Fibroblast of skin of abdomen (primary cell): ENCODE data around the gene GPR78.
A peak's percentile ranks its signal among the peaks of the same experiment; 100 is the strongest.
"Not testable (repeated sequence)": the region's sequence is repeated elsewhere in the genome, so short reads cannot be mapped to it uniquely, and the experiment has no call there.

ENCODE experiments used
- DNase-seq: peaks from one replicate; pipeline ENCODE4 v3.0.0-alpha.2; 2013

Gene GPR78

DNA sequence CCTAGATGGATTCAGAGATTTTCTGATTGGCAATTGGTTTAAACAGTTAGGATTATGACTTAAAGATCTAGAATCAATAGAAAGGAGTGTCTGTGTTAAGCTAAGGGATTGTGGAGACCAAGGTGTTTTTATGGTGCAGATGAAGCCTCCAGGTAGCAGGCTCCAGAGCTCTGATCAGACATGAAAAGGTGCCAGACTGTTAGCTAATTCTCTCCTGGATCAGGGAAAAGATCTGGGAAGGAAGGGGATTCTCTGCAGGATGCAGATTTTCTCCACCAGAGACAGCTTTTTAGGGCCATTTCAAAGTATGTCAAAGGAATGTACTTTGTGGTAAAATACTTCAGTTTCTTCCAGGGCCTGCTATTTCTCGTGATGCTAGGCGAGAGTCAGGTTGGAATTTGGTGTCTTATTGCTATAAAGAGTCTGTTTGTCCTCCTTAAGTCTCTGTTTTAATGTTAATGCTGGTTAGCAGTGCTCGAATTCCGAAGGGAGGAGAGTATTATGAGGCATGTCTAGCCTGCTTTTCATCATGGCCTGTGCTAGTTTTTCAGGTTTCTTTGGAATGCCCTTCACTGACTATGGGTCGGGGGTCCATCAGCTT lies 12.0 kb upstream of the GPR78 start:
- peak; percentile 36 for DNase-seq

DNA sequence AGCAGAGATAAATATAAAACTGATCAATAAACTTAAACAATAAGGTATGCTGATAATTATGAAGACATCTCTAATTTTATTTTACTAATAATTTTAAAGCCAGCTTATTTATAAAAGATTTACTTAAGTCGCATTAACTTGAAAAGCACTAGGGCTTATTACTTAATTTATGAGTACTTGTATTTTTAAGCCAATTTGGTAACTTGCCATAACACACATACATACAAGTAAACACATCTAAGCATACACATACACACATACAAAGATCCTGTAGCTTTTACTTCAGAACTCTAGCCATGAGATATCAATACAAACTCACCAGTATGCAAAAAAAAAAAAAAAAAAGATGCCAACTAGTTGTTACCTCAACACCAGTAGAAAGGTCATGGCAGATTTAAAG lies 10.0 kb upstream of the GPR78 start:
- DNase-seq, result no peak

DNA sequence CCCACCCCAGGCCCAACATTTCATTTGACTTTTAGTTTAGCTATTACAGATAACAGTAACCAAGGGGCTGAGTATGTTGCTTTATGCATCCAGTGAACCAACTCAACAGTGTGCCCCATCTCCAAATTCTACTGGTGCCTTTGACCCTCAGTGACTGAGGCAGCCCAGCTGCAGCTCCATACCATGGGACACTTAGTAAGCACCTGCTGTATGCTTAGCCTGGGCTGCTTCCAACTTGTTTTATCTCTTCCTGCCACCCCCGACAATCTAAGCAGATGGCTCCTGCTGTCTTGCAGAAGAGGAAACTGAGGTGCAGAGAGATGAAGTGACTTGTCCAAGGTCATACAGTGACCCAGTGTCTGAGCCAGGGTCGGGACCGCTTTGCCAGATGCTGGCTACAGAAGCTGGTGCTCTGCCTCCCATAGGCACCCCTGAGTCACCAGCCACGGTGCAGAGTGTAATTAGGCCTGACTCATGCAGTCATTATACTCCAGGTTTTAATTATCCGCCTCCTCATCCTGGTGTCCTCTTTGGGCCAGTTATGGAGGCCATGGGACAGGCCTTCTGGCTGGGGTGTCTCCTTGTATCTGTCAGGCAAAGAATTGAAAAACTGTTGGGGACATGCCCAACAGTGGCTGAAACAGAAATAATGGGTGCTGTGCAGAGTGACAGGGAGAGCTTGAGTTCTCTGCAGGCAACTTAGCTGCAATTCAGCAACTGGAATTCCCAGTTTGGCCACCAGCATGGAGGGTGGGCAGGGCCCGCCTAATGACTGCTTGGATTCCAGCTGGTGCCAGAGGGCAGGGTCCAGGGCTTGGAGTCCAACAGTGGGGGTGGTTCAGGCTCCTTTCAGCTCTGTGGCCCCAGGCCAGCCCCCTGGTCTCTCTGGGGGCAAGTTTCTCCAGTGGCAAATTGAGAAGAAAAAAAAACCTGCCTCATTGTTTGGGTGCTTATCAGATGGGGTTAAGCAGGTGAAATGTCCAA lies 8.2 kb upstream of the GPR78 start:
- DNase-seq, result no peak

DNA sequence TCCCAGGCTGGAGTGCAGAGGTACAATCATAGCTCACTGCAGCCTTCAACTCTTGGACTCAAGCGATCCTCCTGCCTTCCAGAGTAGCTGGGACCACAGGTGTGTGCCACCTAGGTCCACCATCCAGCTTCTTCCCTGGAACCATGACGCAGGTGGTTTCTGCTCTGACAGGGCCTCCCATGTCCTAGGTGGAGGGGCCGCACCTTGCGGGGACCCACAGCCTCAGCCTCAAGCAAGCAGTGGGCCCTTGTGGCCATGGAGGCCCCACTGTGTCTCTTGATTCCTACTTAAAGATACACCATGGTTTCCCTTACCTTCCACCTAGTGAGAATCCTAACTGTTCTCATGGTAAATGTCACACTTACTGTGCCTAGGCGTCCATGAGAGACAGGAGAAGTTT lies 6.9 kb upstream of the GPR78 start:
- no peak for DNase-seq

DNA sequence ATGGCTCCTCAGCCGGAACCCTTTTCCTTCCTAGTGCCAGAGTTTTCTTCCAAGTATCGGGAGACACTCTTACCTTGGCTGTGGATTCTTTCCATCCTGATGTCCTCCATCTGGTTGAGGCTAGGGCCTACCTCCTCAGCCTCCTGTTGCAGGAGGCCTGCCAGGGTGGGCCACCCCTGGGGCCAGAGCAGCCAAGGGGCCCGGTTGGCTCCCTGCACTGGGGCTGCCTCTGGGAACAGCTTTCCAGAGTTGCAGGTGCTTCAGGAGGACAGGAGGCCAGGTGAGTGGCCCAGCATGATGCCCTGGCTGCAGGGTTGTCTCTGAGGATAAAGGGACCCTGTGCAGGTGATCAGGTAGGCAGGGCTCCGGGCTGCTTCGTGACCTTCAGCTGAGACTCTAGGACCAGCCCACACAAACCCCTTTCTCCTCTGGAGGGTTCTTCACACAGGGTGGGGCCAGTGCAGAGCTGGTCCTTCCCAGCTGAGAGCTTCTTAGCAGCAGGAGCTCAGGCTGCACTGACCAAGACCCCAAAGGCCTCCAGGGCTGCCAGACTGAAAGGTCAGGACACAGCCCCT lies 5.3 kb upstream of the GPR78 start:
- DNase-seq, result no peak

DNA sequence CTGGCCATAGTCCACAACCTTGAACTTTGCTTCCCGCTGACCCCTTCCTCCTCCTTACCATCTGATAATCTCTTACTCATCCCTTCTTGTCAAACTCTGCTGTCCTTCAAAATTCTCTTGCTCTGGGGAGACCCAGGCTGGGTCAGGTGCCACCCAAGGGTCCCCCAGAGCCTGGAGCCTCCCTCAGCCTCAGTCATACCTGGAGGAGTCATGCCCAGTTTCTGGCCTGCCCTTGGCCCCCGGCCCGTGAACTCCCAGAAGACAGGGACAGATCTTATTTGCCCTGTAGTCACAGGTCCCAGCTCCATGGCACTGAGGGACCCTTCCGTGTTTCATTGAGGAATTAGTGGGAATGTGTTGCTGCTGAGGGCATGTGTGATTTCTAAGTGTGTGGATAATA lies 4.7 kb upstream of the GPR78 start:
- no peak for DNase-seq

DNA sequence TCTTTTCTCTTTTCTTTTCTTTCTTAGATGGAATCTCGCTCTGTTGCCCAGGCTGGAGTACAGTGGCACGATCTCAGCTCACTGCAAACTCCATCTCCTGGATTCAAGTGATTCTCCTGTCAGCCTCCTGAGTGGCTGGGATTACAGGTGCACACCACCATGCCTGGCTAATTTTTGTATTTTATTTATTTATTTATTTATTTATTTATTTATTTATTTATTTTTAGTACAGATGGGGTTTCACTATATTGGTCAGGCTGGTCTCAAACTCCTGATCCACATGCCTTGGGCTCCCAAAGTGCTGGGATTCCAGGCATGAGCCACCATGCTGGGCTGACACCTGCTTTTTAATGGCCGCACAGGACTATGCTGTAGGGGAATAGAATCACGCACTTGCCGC lies 3.6 kb upstream of the GPR78 start:
- DNase-seq, result not testable (repeated sequence)

DNA sequence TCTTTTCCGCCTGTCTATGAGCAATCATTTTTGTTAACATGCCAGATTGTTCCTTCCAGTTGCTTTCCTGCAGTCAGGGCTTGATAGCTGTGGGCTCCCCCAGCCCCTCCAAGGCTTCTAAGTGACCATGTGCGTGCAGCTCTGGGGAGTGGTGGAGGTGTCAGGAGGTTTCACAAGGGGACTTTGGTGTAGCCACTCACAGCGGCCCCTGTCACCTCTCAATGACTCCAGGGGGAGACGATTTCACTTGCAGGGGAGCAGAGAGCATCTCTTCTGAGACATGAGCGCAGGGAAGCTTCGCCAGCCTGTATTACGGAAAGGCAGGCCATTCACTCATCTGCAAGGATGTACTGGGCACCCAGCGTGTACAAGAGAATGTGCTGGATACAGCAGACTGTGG lies 3.1 kb upstream of the GPR78 start:
- DNase-seq, result no peak

DNA sequence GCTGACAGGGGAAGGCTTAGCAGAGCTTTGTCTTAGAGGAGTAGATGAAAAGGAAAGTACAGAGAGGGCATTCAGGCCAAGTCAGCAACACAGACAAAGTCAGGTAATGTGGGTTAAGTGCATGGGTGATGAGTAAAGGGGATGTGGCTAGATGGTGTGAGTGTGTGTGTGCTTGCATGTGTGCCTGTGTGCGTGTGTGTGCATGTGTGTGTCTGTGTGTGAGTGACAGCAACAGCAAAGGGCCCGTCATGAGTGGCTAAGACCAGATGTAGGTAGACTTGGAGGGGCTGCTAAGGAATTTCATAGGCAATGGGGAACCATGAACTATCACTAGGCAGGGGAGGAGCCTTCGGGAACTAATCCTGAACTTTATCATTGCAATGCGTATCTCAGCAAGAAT lies 2.2 kb upstream of the GPR78 start:
- DNase-seq, result no peak

DNA sequence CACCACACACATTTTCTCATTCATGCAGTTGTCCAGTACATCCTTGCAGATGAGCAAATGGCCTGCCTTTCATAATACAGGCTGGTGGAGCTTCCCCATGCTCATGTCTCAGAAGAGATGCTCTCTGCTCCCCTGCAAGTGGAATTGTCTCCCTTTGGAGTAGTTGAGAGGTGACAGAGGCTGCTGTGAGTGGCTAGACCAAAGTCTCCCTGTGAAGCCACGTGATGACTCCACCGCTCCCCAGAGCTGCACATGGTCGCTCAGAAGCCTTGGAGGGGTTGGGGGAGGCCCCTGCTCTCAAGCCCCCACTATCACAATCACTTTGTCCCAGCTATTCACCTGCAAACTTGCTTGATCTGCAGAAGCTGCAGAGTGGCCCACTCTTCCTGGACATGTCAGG lies 1.5 kb upstream of the GPR78 start:
- DNase-seq, result no peak

DNA sequence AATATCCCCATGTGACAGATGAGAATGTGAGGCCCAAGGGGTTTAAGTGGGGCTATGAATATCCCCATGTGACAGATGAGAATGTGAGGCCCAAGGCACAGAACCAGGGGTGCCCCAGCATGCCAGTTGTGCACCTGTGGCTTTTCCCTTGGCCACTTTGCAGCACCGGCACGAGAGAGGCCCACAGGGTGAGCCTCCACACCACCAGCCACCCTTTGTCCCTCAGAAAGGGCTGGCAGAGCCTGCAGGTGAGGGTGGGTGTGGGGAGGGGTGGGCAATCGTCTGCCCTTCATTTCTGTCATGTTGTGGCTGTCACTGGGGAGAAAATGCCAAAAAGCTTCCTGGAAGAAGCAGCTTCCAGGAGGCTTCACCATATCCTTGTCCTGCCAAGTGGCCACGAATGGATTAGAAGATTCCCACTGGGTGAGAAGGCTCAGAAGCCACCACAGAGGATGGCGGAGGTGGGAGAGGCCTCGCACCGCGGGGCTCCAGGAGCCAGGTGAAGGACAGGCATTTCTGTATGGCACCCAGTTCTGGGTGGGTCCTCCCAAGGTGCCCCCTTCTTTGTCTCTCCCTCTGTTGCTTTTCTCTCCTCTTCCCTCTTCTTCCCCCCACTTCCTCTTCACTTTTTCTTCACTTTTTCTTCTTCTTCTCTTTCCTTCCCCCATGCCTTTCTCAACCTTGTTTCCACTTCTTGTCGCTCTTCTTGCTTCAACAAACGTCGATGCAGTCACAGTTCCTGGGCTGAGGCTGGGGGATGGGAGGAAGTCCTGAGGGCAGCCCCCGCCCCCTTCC lies 469 bp upstream of the GPR78 start:
- DNase-seq, result no peak

DNA sequence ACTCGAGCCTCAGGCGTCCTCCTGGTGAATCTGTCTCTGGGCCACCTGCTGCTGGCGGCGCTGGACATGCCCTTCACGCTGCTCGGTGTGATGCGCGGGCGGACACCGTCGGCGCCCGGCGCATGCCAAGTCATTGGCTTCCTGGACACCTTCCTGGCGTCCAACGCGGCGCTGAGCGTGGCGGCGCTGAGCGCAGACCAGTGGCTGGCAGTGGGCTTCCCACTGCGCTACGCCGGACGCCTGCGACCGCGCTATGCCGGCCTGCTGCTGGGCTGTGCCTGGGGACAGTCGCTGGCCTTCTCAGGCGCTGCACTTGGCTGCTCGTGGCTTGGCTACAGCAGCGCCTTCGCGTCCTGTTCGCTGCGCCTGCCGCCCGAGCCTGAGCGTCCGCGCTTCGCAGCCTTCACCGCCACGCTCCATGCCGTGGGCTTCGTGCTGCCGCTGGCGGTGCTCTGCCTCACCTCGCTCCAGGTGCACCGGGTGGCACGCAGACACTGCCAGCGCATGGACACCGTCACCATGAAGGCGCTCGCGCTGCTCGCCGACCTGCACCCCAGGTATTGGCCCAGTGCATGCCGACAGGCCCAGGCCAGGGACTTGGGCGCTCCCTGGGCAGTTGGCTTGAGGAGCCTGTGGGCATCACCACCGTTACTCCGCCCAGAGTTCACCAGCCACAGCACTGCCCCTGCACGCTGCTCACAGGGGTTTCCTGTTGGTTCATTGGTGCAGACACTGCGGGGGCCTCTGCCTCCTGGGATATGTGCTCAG lies 1.1 kb downstream of the GPR78 start:
- no peak for DNase-seq

DNA sequence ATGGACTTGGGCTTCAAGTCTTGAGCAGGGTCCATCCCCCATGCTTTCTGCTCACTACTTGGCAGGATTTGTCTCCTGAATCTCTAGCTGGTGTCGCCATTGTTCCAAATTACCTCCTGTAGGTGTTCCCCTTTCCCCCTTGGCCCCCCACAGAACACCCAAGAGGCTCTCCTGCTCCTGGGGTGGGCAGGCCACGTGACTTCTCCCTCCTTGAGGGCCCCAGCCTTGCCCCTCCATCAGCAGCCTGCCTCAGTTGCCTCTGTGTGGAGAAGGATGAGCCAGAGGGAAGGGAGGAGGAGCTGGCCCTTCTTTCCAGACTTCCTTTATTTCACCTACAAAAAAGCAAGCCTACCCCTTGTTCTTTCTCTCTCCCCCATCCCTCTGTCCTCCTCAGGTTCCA lies 1.8 kb downstream of the GPR78 start:
- no peak for DNase-seq

DNA sequence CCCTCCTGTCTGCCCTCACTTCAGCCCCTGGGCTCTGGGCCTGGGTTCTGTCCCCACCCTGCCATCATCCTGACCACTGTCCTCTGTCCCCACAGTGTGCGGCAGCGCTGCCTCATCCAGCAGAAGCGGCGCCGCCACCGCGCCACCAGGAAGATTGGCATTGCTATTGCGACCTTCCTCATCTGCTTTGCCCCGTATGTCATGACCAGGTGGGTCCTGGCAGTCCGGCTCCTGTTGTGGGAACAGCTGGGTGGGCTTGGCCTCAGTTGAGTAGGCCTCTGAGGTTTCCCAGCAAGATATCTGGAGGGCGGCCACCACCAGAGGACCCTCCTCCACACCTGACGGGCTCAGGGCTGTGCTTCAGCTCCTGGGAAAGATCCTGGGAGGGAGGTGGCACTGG lies 2.2 kb downstream of the GPR78 start:
- no peak for DNase-seq

DNA sequence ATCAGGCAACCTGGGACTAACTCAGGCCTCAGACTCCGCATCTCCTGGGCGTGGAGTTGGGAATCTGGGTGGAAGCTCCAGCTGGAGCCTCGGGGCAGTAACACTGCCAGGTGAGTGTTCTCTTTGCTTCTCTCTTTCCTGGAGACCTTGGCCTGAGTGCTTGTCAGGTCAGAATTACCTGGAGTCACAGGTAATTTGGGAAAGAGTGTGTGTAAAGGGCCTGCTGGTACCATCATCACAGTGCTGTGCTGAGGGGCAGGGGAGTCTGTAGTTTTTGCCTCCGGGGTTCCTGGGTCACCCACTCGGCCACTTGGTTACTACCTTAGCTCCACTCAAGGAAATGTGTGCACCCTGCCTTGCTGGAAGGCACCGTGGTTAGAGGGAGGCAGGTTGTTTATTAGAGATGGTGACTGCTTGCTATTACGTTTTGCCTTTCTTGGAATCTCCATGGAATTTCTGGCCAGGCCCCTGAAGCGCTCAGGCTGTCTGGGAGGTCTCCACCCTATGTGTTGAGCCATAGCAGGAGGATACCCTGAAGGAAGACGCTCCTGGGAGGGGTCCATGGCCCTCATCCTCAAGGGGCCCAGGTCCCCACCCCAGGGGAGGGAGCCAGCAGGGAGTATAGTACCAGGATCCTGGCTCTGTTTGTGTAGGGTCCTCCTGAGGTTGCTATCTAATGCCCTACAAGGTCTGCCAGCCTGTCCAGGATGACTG lies 2.9 kb downstream of the GPR78 start:
- DNase-seq, result no peak

DNA sequence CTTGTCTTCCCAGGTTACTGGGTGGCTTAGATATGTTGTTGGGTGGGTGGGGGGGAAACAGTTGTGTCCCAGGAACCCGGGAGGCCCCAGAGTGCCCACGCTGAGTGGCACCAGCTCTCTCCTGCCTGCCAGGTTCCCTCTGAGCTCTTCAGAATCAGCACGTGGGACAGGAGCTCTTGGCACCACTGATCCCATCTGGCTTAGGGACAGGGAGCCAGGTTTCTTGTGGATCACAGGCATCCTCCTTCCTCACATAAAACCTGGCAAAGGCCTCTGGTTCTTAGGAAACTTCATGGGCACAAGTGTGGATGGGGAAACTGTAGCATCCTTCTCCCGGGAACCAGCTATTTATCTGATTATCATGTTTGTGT lies 3.4 kb downstream of the GPR78 start:
- DNase-seq, result no peak

DNA sequence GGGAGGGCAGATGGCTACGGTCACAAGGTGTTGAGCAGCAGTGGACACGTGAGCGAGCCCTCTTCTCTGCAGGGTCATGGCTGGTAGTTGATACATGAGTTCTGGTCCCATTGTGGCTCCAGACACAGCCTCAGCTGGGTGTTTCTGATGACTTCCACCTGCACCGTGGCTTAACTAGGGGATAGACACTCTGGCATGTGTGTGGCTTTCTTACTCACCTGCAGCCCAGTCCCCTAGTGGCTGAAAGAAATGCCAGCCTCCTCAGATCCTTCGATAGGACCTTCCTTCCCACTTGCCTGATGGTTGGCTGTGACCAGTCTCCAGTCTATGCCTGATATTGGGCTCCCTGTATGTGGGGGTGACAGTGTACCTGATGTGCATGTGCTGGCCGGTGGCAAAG lies 5.0 kb downstream of the GPR78 start:
- DNase-seq, result no peak

DNA sequence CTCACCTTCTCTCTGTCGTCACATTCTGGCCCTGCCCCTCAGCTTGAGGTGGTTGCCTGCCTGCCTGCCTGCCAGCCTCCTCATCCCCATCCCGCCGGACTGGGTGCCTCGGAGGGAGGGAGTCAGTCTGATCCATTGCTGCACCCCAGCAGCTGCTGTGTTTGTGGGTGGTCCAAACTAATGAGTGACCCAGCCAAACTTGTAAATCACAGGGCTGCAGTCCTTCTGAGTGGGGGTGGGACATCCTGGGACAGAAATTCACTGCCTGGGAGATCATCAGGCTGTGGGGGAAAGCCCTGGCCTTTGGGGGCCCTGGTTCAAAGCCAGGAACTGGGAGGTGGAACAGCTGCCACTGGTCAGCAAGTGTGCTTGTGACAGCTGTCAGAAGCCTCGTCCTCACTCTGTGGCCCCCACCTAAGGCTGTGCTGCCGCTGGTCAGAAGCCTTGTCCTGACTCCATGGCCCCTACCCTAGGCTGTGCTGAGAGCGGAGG lies 5.6 kb downstream of the GPR78 start:
- DNase-seq, result no peak

DNA sequence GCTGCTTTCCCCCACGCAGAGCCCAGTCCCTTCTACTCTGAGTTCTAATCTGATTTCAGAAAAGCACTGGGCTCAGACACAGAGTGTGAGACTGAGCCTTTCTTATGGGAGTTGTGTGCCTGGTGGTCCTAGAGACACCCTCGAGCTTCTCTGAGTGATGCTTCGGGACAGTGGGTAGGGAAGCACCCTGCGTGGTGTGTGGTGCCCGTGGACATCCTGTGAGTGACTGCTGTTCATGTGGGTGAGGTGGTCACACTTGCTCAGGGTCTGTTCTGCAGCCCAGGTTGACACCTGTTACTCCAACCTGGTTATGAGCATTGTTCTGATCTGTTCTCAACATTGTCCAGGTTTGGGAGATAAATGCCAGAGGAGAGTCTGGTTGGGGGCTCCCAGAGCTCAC lies 6.1 kb downstream of the GPR78 start:
- no peak for DNase-seq

DNA sequence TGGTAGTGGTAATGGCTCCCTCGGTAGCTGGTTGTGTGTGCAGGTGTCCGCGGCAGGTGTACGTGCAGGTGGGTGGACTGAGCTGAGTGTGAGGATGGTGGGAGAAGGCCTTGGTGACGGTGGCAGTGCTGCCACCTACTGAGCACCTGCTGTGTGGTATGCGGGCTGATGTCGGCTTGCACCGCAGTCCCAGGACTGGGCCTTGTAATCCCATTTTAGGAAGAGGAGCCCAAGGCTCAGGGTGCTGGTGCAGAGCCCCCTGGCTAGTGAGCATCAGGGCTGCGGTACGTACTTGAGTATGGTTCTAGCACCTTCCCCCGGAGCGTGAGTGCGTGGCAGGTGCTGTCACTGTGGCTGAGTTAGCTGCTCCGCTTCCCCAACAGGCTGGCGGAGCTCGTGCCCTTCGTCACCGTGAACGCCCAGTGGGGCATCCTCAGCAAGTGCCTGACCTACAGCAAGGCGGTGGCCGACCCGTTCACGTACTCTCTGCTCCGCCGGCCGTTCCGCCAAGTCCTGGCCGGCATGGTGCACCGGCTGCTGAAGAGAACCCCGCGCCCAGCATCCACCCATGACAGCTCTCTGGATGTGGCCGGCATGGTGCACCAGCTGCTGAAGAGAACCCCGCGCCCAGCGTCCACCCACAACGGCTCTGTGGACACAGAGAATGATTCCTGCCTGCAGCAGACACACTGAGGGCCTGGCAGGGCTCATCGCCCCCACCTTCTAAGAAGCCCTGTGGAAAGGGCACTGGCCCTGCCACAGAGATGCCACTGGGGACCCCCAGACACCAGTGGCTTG lies 6.7 kb downstream of the GPR78 start:
- no peak for DNase-seq
